GM18526 (cell line): ENCODE results near the gene CYLD.

Source experiments
- POLR2A ChIP-seq: IDR thresholded peaks from 3 replicates; pipeline ENCODE4 v1.6.1; 2011; ENCODE audit not compliant: insufficient read length; ENCODE audit errors: extremely low read depth

The CYLD gene

GRCh38 chr16:50834701-50835100 lies 92.8 kb downstream of the CYLD start:
- TF ChIP-seq POLR2A: no peak

- TF ChIP-seq POLR2A: no peak
Measured at GRCh38 chr16:50835358-50836060, 93.6 kb downstream of the CYLD start.

- no peak for TF ChIP-seq POLR2A
Measured at GRCh38 chr16:50836121-50836621, 94.3 kb downstream of the CYLD start.

- no peak for TF ChIP-seq POLR2A
Measured at GRCh38 chr16:50837324-50837723, 95.4 kb downstream of the CYLD start.

- no peak for TF ChIP-seq POLR2A
Measured at GRCh38 chr16:50838165-50838564, 96.3 kb downstream of the CYLD start.

GRCh38 chr16:50838885-50839284 lies 97.0 kb downstream of the CYLD start:
- no peak for TF ChIP-seq POLR2A

GRCh38 chr16:50839356-50839755 lies 97.5 kb downstream of the CYLD start:
- no peak for TF ChIP-seq POLR2A

GRCh38 chr16:50839920-50840729 lies 98.2 kb downstream of the CYLD start:
- no peak for TF ChIP-seq POLR2A

- no peak for TF ChIP-seq POLR2A
Measured at GRCh38 chr16:50841081-50841886, 99.4 kb downstream of the CYLD start.

- TF ChIP-seq POLR2A: no peak
Measured at GRCh38 chr16:50842013-50842505, 100.2 kb downstream of the CYLD start.

GRCh38 chr16:50842589-50842988 lies 100.7 kb downstream of the CYLD start:
- TF ChIP-seq POLR2A: no peak

GRCh38 chr16:50844840-50845239 lies 103.0 kb downstream of the CYLD start:
- no peak for TF ChIP-seq POLR2A

GRCh38 chr16:50845296-50845695 lies 103.4 kb downstream of the CYLD start:
- TF ChIP-seq POLR2A: no peak

GRCh38 chr16:50846511-50846910 lies 104.6 kb downstream of the CYLD start:
- no peak for TF ChIP-seq POLR2A

- TF ChIP-seq POLR2A: no peak
Measured at GRCh38 chr16:50847166-50847565, 105.3 kb downstream of the CYLD start.
